Measurements from ENCODE around the gene MAMDC4.
A peak's percentile ranks its signal among the peaks of the same experiment; 100 is the strongest.
"Not testable (repeated sequence)": the region's sequence is repeated elsewhere in the genome, so short reads cannot be mapped to it uniquely, and the experiment has no call there.

MAMDC4 gene

DNA sequence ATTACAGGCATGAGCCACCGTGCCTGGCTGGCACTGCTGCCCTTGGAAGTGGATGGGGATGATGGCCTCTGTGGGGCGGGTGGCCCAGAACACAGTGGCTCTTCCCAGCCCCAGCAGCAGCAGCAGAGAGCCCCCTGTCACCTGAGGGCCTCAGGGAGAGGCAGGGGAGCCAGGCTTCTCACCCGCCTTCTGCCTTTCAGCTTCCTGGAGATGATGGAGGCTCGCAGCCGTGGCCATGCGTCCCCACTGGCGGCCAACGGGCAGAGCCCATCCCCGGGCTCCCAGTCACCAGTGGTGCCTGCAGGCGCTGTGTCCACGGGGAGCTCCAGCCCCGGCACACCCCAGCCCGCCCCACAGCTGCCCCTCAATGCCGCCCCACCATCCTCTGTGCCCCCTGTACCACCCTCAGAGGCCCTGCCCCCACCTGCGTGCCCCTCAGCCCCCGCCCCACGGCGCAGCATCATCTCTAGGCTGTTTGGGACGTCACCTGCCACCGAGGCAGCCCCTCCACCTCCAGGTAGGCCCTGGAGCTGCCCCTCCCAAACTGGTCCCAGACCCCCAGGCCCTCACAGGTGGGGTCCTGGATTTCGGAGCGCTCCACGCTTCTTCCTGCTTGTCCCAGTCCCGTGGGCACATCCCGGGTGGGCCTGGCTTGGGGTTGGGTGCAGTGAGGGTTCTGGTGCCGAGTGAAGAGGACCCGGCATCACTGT lies 14.8 kb upstream of the MAMDC4 start:
- no peak overlapping the region for H3K4me3 ChIP-seq (ENCODE audit: low read depth, low read length)
- TF ChIP-seq, protein P1, sequence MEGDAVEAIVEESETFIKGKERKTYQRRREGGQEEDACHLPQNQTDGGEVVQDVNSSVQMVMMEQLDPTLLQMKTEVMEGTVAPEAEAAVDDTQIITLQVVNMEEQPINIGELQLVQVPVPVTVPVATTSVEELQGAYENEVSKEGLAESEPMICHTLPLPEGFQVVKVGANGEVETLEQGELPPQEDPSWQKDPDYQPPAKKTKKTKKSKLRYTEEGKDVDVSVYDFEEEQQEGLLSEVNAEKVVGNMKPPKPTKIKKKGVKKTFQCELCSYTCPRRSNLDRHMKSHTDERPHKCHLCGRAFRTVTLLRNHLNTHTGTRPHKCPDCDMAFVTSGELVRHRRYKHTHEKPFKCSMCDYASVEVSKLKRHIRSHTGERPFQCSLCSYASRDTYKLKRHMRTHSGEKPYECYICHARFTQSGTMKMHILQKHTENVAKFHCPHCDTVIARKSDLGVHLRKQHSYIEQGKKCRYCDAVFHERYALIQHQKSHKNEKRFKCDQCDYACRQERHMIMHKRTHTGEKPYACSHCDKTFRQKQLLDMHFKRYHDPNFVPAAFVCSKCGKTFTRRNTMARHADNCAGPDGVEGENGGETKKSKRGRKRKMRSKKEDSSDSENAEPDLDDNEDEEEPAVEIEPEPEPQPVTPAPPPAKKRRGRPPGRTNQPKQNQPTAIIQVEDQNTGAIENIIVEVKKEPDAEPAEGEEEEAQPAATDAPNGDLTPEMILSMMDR (IDR thresholded peaks at IDR 0.05; ENCODE audit: control insufficient read depth, extremely low read depth, insufficient read depth) = no peak
- DNase-seq (ENCODE audit: low read depth) = no peak

- not testable (repeated sequence) for H3K4me3 ChIP-seq (ENCODE audit: low read depth, low read length); DNase-seq (ENCODE audit: low read depth)
These were observed 14.3 kb upstream of the MAMDC4 start for GRCh38 chr9:136837856-136838277.

DNA sequence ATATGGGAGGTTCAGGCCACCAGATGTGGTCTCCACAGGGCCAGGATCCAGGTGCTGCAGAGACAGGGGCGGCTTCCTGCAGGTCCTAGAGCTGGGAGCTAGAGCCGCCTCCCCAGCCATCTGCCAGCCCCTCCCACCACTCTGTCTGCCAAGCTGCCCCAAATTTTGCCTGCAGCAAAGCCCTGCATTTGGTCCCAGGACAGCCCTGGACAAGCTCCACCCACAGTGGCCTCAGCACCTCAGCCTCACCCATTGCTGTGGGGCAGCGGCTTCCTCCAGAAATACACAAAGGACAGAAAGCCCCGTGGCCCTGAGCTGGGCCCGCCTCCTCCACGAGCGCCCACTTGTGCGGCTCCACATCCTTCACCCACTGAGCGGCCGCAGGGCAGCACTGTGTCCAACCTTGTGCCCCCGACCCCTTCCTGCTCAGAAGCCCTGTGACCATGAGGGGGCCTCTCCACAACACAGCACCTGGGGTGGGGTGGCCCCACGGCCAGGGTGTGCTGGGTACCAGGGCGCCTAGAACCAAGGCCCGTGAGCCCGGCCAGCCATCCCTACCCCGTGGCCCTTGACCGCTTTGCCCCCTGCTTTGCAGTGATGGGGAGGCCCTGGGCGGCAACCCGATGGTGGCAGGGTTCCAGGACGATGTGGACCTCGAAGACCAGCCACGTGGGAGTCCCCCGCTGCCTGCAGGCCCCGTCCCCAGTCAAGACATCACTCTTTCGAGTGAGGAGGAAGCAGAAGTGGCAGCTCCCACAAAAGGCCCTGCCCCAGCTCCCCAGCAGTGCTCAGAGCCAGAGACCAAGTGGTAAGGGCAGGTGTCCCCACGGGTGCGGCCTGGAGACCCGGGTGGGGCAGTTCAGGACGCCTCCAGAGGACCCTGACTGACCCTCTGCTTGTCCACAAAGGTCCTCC lies 13.6 kb upstream of the MAMDC4 start:
- TF ChIP-seq, protein P1 (IDR thresholded peaks at IDR 0.05; ENCODE audit: control insufficient read depth, extremely low read depth, insufficient read depth) = no peak
- DNase-seq (ENCODE audit: low read depth) = no peak
- H3K4me3 ChIP-seq (ENCODE audit: low read depth, low read length) = no peak overlapping the region

GRCh38 chr9:136839229-136840139 lies 12.7 kb upstream of the MAMDC4 start:
- no peak overlapping the region for H3K4me3 ChIP-seq (ENCODE audit: low read depth, low read length)
- no peak for DNase-seq (ENCODE audit: low read depth)
- TF ChIP-seq, protein P1 (IDR thresholded peaks at IDR 0.05; ENCODE audit: control insufficient read depth, extremely low read depth, insufficient read depth) = no peak

DNA sequence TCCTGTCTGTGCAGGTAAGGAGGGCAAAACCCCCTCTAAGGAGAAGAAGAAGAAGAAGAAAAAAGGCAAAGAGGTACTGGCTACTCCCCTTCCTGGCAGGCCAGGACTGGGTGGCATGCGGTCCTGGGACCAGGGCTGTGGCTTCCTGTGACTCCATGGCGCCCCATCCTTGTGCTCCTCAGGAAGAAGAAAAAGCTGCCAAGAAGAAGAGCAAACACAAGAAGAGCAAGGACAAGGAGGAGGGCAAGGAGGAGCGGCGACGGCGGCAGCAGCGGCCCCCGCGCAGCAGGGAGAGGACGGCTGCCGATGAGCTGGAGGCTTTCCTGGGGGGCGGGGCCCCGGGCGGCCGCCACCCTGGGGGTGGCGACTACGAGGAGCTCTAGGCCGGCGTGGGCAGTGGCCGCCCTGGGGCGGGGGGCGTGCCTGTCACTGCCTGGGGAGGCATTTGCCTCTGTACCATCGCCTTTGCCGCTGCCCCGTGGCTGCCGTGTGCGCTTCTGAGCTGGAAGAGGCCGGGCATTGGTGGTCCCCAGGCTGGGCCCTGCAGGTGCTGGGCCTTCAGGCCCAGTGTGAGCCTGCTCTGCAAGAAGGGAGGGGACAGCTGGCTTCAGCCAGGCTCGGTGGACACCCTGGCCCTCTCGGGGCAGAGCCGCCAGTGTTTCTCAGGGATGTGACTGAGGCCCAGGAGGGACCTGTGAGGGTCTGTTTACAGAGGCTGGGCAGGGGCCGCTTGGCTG lies 11.8 kb upstream of the MAMDC4 start:
- peak; percentile 48 for DNase-seq (ENCODE audit: low read depth)
- H3K4me3 ChIP-seq (ENCODE audit: low read depth, low read length) = no peak overlapping the region
- TF ChIP-seq, protein P1 (IDR thresholded peaks at IDR 0.05; ENCODE audit: control insufficient read depth, extremely low read depth, insufficient read depth) = no peak

- TF ChIP-seq, protein P1 (IDR thresholded peaks at IDR 0.05; ENCODE audit: control insufficient read depth, extremely low read depth, insufficient read depth) = no peak
- DNase-seq (ENCODE audit: low read depth) = peak; percentile 74
- peak overlapping the region; percentile 50; the same call in 1 of the 2 replicates for H3K4me3 ChIP-seq (ENCODE audit: low read depth, low read length)
These were observed 11.1 kb upstream of the MAMDC4 start for GRCh38 chr9:136840877-136841645.

DNA sequence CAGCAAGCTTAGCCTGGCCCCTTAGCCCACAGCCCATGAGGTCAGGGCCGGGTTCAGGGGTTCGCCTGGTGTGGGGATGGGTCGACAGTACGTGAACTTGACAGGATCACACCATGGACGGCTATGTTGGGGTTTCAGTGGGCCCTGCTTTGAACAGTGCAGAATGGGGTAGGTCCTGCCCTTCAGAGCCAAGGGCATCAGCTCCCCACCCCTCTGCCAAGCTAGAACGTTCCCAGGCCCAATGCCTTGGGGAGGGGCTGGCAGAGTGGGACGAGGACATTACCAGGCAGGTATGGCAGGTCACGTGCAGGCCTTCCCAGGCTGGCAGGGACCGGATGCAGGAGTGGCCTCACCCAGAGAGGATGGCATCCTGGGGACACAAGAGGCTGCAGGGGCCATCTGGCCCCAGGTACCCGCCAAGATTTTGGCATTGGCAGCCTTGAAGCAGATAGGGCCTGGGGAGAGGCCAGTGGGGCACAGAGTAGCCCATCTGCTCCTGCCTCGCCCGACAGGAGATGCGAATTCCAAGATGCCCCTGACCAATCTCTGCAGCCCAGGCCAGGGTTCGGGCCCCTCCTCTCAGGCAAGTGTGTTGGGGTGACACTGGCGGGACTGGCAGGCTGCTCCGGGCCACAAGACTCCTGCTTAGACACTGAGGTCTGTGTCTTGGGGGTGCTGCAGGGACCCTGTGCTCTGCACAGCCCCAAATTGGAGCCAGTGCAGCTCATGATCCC lies 10.3 kb upstream of the MAMDC4 start:
- H3K4me3 ChIP-seq (ENCODE audit: low read depth, low read length) = peak overlapping the region; percentile 50
- DNase-seq (ENCODE audit: low read depth) = peak; percentile 58
